Measurements from ENCODE around the gene CYP2W1. TPM values are rescaled to one million over a fixed set of nuclear protein-coding genes. Genes with fewer than 3 reads are reported as not detected.

CYP2W1 gene
- total and polyA plus RNA-seq, 8 donors: 0.12 to 0.76 (median 0.35) TPM; not detected in 1

DNA sequence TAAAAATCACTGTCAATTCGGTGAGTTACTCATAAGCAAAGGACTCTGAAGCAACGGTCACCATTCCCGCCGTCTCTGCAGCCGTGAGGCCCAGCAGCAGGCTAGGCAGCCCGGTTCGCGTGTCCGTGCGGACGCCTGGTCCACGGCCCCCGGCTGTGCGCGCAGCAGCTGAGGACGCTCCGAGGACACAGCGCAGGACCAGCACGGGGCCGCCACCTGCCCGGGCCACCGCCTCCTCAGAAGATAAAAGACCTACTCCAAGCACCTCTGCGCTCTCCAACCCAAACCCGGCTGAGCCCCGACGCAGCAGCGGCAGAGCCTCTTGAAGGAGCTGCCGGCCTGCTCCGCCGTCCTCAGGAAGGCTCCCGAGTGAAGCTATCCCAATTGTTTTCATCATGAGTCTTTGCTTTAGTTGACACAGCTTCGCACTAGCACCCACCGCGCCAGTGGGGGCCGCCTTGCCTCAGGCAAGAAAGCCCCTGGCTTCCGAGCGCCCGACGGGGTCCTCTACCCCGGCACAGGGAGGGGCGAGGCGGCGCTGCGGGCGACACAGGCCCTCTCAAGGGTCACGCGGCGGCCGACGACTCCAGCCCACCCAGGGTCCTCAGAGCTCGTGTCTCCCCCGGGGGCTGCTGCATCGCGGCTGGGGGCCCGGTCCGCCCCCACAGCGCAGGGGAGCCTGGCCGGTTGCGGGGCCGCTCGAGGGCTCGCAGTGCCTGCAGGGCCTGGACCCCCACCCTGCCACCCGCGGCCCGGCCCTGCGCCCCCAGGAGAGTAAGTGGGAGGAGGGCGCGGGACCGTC is 44.5 kb downstream of the CYP2W1 start:
- no peak for TF ChIP-seq CTCF (IDR thresholded peaks at IDR 0.05)
- no peaks in the 10 kb centered on the region for H3K36me3 ChIP-seq
- 4% methylated on average over 54 to 69 of the region's 69 CpGs for WGBS, 2 donors
- peak overlapping the region; percentile 48 to 92 (median 86) for H3K4me3 ChIP-seq
- DNase-seq (peak; percentile 43 to 83 (median 61)), ATAC-seq (peak; percentile 6 to 17 (median 12)), FAIRE-seq (no peak)
- peak overlapping the region; percentile 84 to 91 (median 89) for H3K27ac ChIP-seq
- H3K9me3 ChIP-seq: no peaks in the 10 kb centered on the region
- H3K4me1 ChIP-seq: peaks cover 6 to 21% (median 20%) of the 10 kb centered on the region in 3 donors
- H3K27me3 ChIP-seq: no peaks in the 10 kb centered on the region
- intact Hi-C loops (cut with DNase I): no loop called here

DNA sequence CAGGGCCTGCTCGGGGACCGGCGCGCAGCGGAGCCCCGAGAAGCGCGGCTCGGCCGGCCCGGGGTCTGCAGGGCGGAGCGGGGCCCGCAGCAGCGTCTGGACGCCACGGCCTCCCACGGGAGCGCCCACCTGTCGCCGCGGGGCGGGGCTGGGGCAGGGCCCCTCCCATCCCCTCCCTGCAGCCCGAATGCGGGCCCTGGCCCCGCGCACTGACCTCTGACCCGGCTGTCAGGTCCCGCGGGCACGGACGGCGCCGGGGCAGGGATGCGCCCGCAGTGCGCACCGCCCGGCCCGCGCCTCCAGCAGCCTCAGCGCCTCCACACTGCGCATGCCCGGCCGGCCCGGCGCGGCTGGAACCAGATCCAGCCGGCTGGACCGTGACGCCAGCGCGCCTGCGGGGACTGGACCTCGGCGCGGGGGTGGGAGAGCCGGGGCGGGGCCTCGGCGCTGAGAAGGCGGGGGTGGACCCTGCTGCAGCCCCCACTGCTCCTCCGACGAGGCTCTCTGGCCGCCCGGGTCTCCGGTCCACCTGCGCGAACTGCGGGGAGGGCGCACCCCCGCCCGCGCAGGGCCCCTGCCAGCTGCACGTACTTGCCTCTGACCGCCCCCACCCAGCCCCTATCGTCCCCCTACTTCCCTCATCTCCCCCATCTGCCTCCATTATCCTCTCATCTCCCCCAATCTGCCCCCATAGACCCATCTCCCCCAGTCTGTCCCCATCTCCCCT is 45.2 kb downstream of the CYP2W1 start:
- Histone ChIP-seq H3K36me3 (no peaks in the 10 kb centered on the region), H3K4me3 (peak overlapping the region; percentile 48 to 92 (median 86)), H3K4me1 (peaks cover 6 to 21% (median 20%) of the 10 kb centered on the region in 3 donors), H3K27me3 (no peaks in the 10 kb centered on the region), H3K27ac (peak overlapping the region; percentile 84 to 91 (median 89)), H3K9me3 (no peaks in the 10 kb centered on the region)
- DNase-seq (peak; percentile 88 to 98 (median 94)), FAIRE-seq (no peak), ATAC-seq (peak; percentile 75 to 88 (median 80))
- intact Hi-C loops (cut with DNase I): no loop called here
- WGBS, 2 donors: 0% methylated on average over 21 to 77 of the region's 77 CpGs
- no peak for TF ChIP-seq CTCF (IDR thresholded peaks at IDR 0.05)

GRCh38 chr7:1028775-1029636 is 46.0 kb downstream of the CYP2W1 start:
- intact Hi-C loops (cut with DNase I): no loop called here
- WGBS, 2 donors: 60 to 63% methylated on average over 17 to 18 of the region's 18 CpGs
- no peaks in the 10 kb centered on the region for H3K9me3 ChIP-seq
- no peak for TF ChIP-seq CTCF (IDR thresholded peaks at IDR 0.05)
- H3K4me3 ChIP-seq: peak overlapping the region in 2 of 4 donors; percentile 82 to 92
- peak; percentile 75 to 90 (median 87) for DNase-seq
- peaks cover 6 to 21% (median 20%) of the 10 kb centered on the region in 3 donors for H3K4me1 ChIP-seq
- FAIRE-seq: peak; percentile 73
- no peaks in the 10 kb centered on the region for H3K27me3 ChIP-seq
- H3K27ac ChIP-seq: peak overlapping the region; percentile 84 to 91 (median 89)
- ATAC-seq: peak; percentile 70 to 86 (median 72)
- no peaks in the 10 kb centered on the region for H3K36me3 ChIP-seq

GRCh38 chr7:1029637-1030443 is 46.9 kb downstream of the CYP2W1 start:
- WGBS, 2 donors: 95 to 97% methylated on average over 33 of the region's 33 CpGs
- H3K27ac ChIP-seq: peak overlapping the region; percentile 84 to 91 (median 89)
- no peak for ATAC-seq
- no peak for TF ChIP-seq CTCF (IDR thresholded peaks at IDR 0.05)
- intact Hi-C loops (cut with DNase I): no loop called here
- no peaks in the 10 kb centered on the region for H3K9me3 ChIP-seq
- H3K4me3 ChIP-seq: no peak overlapping the region
- no peaks in the 10 kb centered on the region for H3K36me3 ChIP-seq
- peaks cover 6 to 21% (median 16%) of the 10 kb centered on the region in 3 donors for H3K4me1 ChIP-seq
- FAIRE-seq: no peak
- H3K27me3 ChIP-seq: no peaks in the 10 kb centered on the region
- peak in 2 of 6 donors; percentile 48 to 72 for DNase-seq

Measured in pancreas (tissue), 10 donors.